Measurements from ENCODE around the gene BTRC. TPM values are rescaled to one million over a fixed set of nuclear protein-coding genes. Genes with fewer than 3 reads are reported as not detected.

The BTRC gene
- total and polyA plus RNA-seq, 10 of the 15 experiments (the other 5 are each of a cell fraction or from before 2014, with no cell fraction given) = 2.2 to 18.6 (median 8.6) TPM

DNA sequence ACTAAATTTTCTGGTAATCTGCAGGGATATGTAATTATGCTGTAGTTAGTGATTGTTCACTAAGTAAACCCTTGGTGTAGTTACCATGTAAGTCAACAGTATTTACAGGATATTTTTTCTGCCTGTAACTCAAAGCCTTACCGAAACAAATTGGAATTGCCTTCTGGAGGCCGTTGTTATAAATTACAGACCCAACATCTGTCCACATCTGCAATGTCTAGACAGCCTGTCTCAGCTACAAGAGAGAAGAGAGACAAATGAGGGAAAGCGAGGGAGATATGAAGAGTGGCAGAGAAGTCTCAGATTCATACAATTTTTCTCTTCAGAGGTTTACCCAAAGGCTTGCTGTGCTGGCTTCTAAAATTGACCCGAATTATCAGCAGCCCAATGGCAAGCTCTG lies 23.7 kb upstream of the BTRC start:
- no peaks in the 10 kb centered on the region for H4K20me1 ChIP-seq (ENCODE audit: control insufficient read depth, insufficient read depth)
- no peak overlapping the region for H3K9ac ChIP-seq (ENCODE audit: control insufficient read depth, insufficient read depth, low read length)
- no peaks in the 10 kb centered on the region for H3K79me2 ChIP-seq (ENCODE audit: control insufficient read depth, insufficient read depth, low read length)
- no peak overlapping the region for H3K27ac ChIP-seq (ENCODE audit: control insufficient read depth, insufficient read depth)
- peaks cover 0 to 7% of the 10 kb centered on the region in 2 experiments for H3K27me3 ChIP-seq (replicated peaks in 1 of 2; ENCODE audit: control insufficient read depth in 2 of 2, insufficient read depth in 2 of 2, low read length in 1 of 2)
- BruUV-seq (replicated peaks) = no TSS peak
- in situ Hi-C loops (cut with MboI) = no loop called here
- H3K9me3 ChIP-seq (replicated peaks; ENCODE audit: control insufficient read depth, insufficient read depth, low read length) = no peaks in the 10 kb centered on the region
- H3K4me1 ChIP-seq (ENCODE audit: control insufficient read depth, insufficient read depth, low read length) = no peaks in the 10 kb centered on the region
- no peaks in the 10 kb centered on the region for H3K36me3 ChIP-seq (ENCODE audit: control insufficient read depth in 2 of 2, insufficient read depth in 2 of 2, low read length in 1 of 2)
- SMC1A ChIA-PET (ENCODE audit: uncharacterized antibody, unreplicated experiment) = no interaction called here
- intact Hi-C loops (cut with micrococcal nuclease; ENCODE audit: unreplicated experiment) = no loop called here
- H3K4me3 ChIP-seq = no peak overlapping the region
- RAD21 ChIA-PET (ENCODE audit: unreplicated experiment) = no interaction called here
- POLR2A ChIA-PET = no interaction called here
- 43% methylated on average over 4 of the region's 4 CpGs for WGBS (ENCODE audit: insufficient coverage, insufficient replicate concordance, low lambda C conversion rate, missing lambda C conversion rate)
- DNase-seq (ENCODE audit: low read depth, low spot score) = no peak
- CTCF ChIA-PET = interaction anchor here (1.1 kb wide), 1 partner anchor 272 kb away, joined by 4 read pairs; no protein-coding TSS in a partner anchor
- no peak for ATAC-seq
- H2AFZ ChIP-seq (ENCODE audit: control insufficient read depth, low read depth, low read length) = no peak overlapping the region
- FAIRE-seq = no peak
- no peak overlapping the region for H3K4me2 ChIP-seq (ENCODE audit: control insufficient read depth, insufficient read depth)
- TF ChIP-seq, protein P1, sequence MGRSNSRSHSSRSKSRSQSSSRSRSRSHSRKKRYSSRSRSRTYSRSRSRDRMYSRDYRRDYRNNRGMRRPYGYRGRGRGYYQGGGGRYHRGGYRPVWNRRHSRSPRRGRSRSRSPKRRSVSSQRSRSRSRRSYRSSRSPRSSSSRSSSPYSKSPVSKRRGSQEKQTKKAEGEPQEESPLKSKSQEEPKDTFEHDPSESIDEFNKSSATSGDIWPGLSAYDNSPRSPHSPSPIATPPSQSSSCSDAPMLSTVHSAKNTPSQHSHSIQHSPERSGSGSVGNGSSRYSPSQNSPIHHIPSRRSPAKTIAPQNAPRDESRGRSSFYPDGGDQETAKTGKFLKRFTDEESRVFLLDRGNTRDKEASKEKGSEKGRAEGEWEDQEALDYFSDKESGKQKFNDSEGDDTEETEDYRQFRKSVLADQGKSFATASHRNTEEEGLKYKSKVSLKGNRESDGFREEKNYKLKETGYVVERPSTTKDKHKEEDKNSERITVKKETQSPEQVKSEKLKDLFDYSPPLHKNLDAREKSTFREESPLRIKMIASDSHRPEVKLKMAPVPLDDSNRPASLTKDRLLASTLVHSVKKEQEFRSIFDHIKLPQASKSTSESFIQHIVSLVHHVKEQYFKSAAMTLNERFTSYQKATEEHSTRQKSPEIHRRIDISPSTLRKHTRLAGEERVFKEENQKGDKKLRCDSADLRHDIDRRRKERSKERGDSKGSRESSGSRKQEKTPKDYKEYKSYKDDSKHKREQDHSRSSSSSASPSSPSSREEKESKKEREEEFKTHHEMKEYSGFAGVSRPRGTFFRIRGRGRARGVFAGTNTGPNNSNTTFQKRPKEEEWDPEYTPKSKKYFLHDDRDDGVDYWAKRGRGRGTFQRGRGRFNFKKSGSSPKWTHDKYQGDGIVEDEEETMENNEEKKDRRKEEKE (IDR thresholded peaks at IDR 0.05) = no peak
- no peak for TF ChIP-seq IKZF2 (IDR thresholded peaks at IDR 0.05)
- no peak for TF ChIP-seq RFX5 (IDR thresholded peaks at IDR 0.05; ENCODE audit: low read depth, low read length)
- TF ChIP-seq RUNX3 (IDR thresholded peaks at IDR 0.05; ENCODE audit: low read length) = no peak
- no peak for TF ChIP-seq BHLHE40 (IDR thresholded peaks at IDR 0.05; ENCODE audit: borderline replicate concordance in 1 of 2, low read depth in 2 of 2, low read length in 1 of 2)
- TF ChIP-seq BCL11A (IDR thresholded peaks at IDR 0.05; ENCODE audit: low read depth, low read length) = no peak
- TF ChIP-seq CHD2 (IDR thresholded peaks at IDR 0.05; ENCODE audit: borderline replicate concordance, low read depth, low read length) = no peak
- no peak for TF ChIP-seq E2F8 (IDR thresholded peaks at IDR 0.05; ENCODE audit: low read depth, partially characterized antibody)
- TF ChIP-seq, protein P2, sequence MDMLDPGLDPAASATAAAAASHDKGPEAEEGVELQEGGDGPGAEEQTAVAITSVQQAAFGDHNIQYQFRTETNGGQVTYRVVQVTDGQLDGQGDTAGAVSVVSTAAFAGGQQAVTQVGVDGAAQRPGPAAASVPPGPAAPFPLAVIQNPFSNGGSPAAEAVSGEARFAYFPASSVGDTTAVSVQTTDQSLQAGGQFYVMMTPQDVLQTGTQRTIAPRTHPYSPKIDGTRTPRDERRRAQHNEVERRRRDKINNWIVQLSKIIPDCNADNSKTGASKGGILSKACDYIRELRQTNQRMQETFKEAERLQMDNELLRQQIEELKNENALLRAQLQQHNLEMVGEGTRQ (IDR thresholded peaks at IDR 0.05; ENCODE audit: borderline replicate concordance, low read depth, low read length) = no peak
- no peak for TF ChIP-seq ATF7 (IDR thresholded peaks at IDR 0.05; ENCODE audit: low read depth)
- TF ChIP-seq TCF12 (IDR thresholded peaks at IDR 0.05; ENCODE audit: low read depth, low read length) = no peak
- no peak for TF ChIP-seq ETV6 (conservative IDR thresholded peaks at IDR 0.05 in 1 of 2, IDR thresholded peaks at IDR 0.05 in 1 of 2; ENCODE audit: borderline replicate concordance in 1 of 2, low read depth in 1 of 2)
- TF ChIP-seq RB1 (IDR thresholded peaks at IDR 0.05; ENCODE audit: borderline replicate concordance) = no peak
- TF ChIP-seq SREBF1 (IDR thresholded peaks at IDR 0.05; ENCODE audit: low read length) = no peak
- no peak for TF ChIP-seq EED (IDR thresholded peaks at IDR 0.05; ENCODE audit: low read depth)

Measured in GM12878 (cell line).